Measurements from ENCODE around the gene NOS3.

The NOS3 gene

GRCh38 chr7:151060416-151061212 lies 69.8 kb downstream of the NOS3 start:
- DNase-seq, result no peak

GRCh38 chr7:151061213-151062110 lies 70.6 kb downstream of the NOS3 start:
- no peak for DNase-seq

DNA sequence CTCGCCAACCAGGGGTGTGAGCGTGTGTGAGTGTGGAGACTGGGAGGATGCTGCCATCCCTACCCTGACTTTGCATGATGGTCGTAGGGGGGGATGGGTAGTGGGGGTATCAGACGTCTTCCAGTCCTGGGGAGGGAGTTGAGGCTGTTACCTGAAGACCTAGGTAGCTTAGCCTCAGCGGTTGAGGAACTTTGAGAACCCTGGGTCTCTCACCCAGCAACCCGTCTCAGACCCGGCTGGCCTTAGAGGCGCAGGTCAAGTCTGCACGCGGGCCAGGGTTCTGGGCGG lies 71.2 kb downstream of the NOS3 start:
- DNase-seq, result no peak

DNA sequence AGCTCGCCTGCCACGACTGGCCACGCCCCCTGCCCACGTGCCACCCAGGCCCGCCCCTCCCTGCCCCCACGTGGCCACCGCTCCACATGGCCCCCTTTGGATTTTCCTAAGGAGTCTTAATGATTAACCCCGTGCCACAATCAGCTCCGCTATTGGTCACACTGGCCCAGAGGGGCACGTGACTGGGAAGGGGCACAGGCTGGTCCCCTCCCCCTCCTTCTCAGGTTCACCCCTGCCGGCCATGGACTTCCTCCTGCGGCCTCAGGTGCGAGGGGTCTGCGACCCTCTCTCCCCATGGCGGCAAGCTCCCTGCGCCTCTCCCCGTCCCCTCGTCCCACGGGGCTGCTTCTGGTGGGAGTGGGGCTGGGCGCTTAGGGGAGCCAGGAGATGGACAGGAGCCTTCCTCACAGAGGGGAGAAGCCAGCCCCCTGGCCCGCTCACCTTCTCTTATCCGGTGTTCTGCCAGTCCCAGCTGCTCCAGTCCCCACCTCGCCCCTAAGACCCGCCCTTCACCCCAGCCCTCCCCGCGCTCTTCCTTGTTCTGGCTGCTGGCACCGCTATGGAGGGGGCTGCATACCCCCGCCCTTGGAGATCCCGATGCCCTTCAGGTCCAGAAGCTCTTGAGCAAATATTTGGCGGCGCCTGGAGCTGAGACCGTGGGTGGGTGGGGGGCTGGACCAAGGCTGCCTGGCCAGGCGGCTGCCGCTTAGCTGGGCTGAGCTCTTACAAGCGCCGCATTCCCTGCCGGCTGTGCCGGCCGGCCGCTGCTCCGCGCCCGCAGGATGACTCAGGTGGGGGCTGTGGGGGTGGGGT lies 71.8 kb downstream of the NOS3 start:
- DNase-seq, result no peak

- no peak for DNase-seq
Measured at GRCh38 chr7:151063212-151063561, 72.4 kb downstream of the NOS3 start.
